ENCODE measurements around the gene STK24.

Gene STK24

DNA sequence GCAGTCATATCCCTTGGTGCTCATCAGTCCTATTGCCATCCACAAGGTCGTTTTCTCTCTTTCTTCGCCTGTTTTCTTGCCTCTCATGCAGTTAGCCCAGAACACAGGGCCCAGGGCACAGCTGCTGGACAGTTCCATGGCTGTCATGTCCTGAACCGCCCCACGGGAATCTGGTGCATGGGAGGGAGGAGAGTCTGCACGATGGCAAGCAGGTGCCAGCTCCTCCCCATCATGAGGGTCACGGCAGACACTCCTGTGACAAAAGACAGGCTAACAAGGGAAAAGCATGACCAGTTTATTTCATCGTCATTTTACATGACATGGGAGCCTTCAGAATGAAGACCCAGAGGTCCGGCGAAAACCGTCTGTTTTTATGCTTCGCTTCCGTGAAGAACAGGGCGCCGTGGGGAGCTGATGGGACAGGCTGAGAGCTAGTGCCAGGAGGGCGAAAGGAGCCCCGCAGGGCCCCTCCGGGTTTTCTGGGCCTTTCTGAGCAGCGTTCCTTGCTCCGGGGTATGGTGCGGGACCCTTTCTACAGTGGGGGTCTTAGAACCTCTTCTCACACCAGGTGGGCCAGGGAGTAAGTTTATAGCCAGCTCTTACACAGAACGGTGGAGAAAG is 135.7 kb downstream of the STK24 start:
- H3K36me3 ChIP-seq (ENCODE audit: low read length) = no peaks in the 10 kb centered on the region
- H3K4me3 ChIP-seq (ENCODE audit: insufficient read depth, low read length, poor library complexity, severe bottlenecking) = no peak overlapping the region
- no peak overlapping the region for H3K4me2 ChIP-seq (ENCODE audit: low read depth, low read length, poor library complexity, severe bottlenecking)
- H3K27me3 ChIP-seq (ENCODE audit: low read length) = no peaks in the 10 kb centered on the region
- no peak overlapping the region for H3K9ac ChIP-seq (ENCODE audit: low read length)
- TF ChIP-seq CTCF (IDR thresholded peaks at IDR 0.05; ENCODE audit: insufficient read depth, low read length, poor library complexity, severe bottlenecking) = no peak
- TF ChIP-seq EZH2phosphoT487 (conservative IDR thresholded peaks at IDR 0.05; ENCODE audit: low read length) = no peak
- no peak overlapping the region for H3K27ac ChIP-seq (ENCODE audit: low read depth, low read length)
- no peaks in the 10 kb centered on the region for H3F3A ChIP-seq (ENCODE audit: insufficient read depth)
- H3K9me3 ChIP-seq (ENCODE audit: insufficient read depth, low read length) = no peaks in the 10 kb centered on the region
- H4K20me1 ChIP-seq (ENCODE audit: low read depth, low read length) = no peaks in the 10 kb centered on the region
- H2AFZ ChIP-seq (ENCODE audit: low read depth, low read length, severe bottlenecking) = no peak overlapping the region
- H3K79me2 ChIP-seq (ENCODE audit: insufficient read depth, low read length) = no peaks in the 10 kb centered on the region
- H3K9me2 ChIP-seq (replicated peaks; ENCODE audit: insufficient read depth, low read length) = no peaks in the 10 kb centered on the region

DNA sequence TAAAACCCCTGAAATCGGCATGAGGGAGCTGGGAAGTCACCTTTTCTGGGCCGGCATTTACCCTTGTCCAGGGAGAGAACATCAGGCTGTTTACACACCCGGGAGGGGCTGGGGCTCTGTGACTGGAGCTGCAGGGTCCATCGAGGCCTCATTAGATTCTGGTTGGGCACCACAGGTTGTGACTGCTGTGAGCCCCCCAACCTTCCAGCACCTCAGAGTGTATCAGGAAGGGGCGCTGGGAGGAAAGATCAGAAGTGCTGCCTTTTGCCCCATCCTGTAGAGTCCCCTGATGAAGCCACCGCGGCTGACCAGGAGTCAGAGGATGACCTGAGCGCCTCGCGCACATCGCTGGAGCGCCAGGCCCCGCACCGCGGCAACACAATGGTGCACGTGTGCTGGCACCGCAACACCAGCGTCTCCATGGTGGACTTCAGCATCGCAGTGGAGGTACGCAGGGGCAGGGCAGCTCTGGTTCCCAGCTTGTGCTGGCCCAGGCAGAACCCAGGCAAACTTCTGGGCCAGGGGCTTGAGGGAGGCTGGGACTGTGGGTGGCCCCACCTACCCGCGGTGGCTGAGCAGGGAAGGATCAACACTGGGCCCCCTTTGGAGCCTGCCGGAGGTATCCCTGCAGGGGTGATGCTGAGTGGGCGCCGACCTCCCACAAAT is 136.4 kb downstream of the STK24 start:
- no peak for TF ChIP-seq EZH2phosphoT487 (conservative IDR thresholded peaks at IDR 0.05; ENCODE audit: low read length)
- TF ChIP-seq CTCF (IDR thresholded peaks at IDR 0.05; ENCODE audit: insufficient read depth, low read length, poor library complexity, severe bottlenecking) = no peak
- H3K4me3 ChIP-seq (ENCODE audit: insufficient read depth, low read length, poor library complexity, severe bottlenecking) = no peak overlapping the region
- H3K4me2 ChIP-seq (ENCODE audit: low read depth, low read length, poor library complexity, severe bottlenecking) = no peak overlapping the region
- H3K27me3 ChIP-seq (ENCODE audit: low read length) = no peaks in the 10 kb centered on the region
- H3K9ac ChIP-seq (ENCODE audit: low read length) = no peak overlapping the region
- H3K9me3 ChIP-seq (ENCODE audit: insufficient read depth, low read length) = no peaks in the 10 kb centered on the region
- no peaks in the 10 kb centered on the region for H3K79me2 ChIP-seq (ENCODE audit: insufficient read depth, low read length)
- no peaks in the 10 kb centered on the region for H4K20me1 ChIP-seq (ENCODE audit: low read depth, low read length)
- no peaks in the 10 kb centered on the region for H3K36me3 ChIP-seq (ENCODE audit: low read length)
- H3K27ac ChIP-seq (ENCODE audit: low read depth, low read length) = no peak overlapping the region
- H3F3A ChIP-seq (ENCODE audit: insufficient read depth) = no peaks in the 10 kb centered on the region
- no peak overlapping the region for H2AFZ ChIP-seq (ENCODE audit: low read depth, low read length, severe bottlenecking)
- H3K9me2 ChIP-seq (replicated peaks; ENCODE audit: insufficient read depth, low read length) = no peaks in the 10 kb centered on the region

- TF ChIP-seq CTCF (IDR thresholded peaks at IDR 0.05; ENCODE audit: insufficient read depth, low read length, poor library complexity, severe bottlenecking) (no peak), EZH2phosphoT487 (conservative IDR thresholded peaks at IDR 0.05; ENCODE audit: low read length) (no peak)
- no peaks in the 10 kb centered on the region for H3K36me3 ChIP-seq (ENCODE audit: low read length)
- no peaks in the 10 kb centered on the region for H3K79me2 ChIP-seq (ENCODE audit: insufficient read depth, low read length)
- H2AFZ ChIP-seq (ENCODE audit: low read depth, low read length, severe bottlenecking) = no peak overlapping the region
- H3K27me3 ChIP-seq (ENCODE audit: low read length) = no peaks in the 10 kb centered on the region
- no peaks in the 10 kb centered on the region for H3F3A ChIP-seq (ENCODE audit: insufficient read depth)
- H3K4me2 ChIP-seq (ENCODE audit: low read depth, low read length, poor library complexity, severe bottlenecking) = no peak overlapping the region
- H3K9me2 ChIP-seq (replicated peaks; ENCODE audit: insufficient read depth, low read length) = no peaks in the 10 kb centered on the region
- no peak overlapping the region for H3K4me3 ChIP-seq (ENCODE audit: insufficient read depth, low read length, poor library complexity, severe bottlenecking)
- H4K20me1 ChIP-seq (ENCODE audit: low read depth, low read length) = no peaks in the 10 kb centered on the region
- H3K9me3 ChIP-seq (ENCODE audit: insufficient read depth, low read length) = no peaks in the 10 kb centered on the region
- H3K27ac ChIP-seq (ENCODE audit: low read depth, low read length) = no peak overlapping the region
- no peak overlapping the region for H3K9ac ChIP-seq (ENCODE audit: low read length)
These were observed 137.0 kb downstream of the STK24 start for GRCh38 chr13:98439896-98440295.

All from SU-DHL-6 (cell line).